Retinal pigment epithelial cell (primary cell): ENCODE data around the gene SERPINB1.

ENCODE experiments used
- DNase-seq: peaks from one replicate; pipeline ENCODE4 v3.0.0-alpha.2; 2010; ENCODE audit warnings: low read depth
- H3K4me3 ChIP-seq: 2 replicates; pipeline ENCODE4 v1.5.1; 2011; ENCODE audit warnings: mild to moderate bottlenecking, low read length, control low read depth, moderate library complexity
- TF ChIP-seq, protein P1 (sequence below): conservative IDR thresholded peaks from 2 replicates; pipeline ENCODE4 v1.5.1; 2011; ENCODE audit warnings: low read depth, low read length, control low read depth, inconsistent platforms

The SERPINB1 gene

GRCh38 chr6:2820415-2820814, 21.2 kb downstream of the SERPINB1 start:
- DNase-seq, result no peak
- TF ChIP-seq, protein P1, sequence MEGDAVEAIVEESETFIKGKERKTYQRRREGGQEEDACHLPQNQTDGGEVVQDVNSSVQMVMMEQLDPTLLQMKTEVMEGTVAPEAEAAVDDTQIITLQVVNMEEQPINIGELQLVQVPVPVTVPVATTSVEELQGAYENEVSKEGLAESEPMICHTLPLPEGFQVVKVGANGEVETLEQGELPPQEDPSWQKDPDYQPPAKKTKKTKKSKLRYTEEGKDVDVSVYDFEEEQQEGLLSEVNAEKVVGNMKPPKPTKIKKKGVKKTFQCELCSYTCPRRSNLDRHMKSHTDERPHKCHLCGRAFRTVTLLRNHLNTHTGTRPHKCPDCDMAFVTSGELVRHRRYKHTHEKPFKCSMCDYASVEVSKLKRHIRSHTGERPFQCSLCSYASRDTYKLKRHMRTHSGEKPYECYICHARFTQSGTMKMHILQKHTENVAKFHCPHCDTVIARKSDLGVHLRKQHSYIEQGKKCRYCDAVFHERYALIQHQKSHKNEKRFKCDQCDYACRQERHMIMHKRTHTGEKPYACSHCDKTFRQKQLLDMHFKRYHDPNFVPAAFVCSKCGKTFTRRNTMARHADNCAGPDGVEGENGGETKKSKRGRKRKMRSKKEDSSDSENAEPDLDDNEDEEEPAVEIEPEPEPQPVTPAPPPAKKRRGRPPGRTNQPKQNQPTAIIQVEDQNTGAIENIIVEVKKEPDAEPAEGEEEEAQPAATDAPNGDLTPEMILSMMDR, result no peak
- no peak overlapping the region for H3K4me3 ChIP-seq

DNA sequence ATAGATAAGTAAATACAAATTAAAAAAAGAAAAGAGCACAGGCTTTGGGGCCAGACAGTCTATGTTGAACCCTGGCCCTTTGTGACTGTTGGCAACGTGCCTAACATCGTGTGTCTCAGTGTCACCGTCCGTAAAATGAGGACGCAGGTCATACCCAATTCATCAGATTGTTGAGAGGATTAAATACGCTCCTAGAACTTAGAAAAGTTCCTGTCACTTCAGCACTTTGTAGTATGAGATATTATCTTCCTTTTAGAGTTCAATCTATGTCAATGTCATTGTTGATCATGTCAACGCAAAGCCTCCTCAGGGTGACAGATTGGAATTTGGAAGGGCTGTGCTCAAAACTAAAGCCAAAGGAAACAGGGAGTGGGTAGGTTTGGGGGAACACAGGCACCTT, 21.7 kb downstream of the SERPINB1 start:
- no peak overlapping the region for H3K4me3 ChIP-seq
- TF ChIP-seq, protein P1, result no peak
- no peak for DNase-seq

- no peak for DNase-seq
- H3K4me3 ChIP-seq, result no peak overlapping the region
- TF ChIP-seq, protein P1, result no peak
Observed at GRCh38 chr6:2819115-2819514, 22.5 kb downstream of the SERPINB1 start.

GRCh38 chr6:2818593-2818992, 23.1 kb downstream of the SERPINB1 start:
- TF ChIP-seq, protein P1, result no peak
- DNase-seq, result no peak
- no peak overlapping the region for H3K4me3 ChIP-seq

DNA sequence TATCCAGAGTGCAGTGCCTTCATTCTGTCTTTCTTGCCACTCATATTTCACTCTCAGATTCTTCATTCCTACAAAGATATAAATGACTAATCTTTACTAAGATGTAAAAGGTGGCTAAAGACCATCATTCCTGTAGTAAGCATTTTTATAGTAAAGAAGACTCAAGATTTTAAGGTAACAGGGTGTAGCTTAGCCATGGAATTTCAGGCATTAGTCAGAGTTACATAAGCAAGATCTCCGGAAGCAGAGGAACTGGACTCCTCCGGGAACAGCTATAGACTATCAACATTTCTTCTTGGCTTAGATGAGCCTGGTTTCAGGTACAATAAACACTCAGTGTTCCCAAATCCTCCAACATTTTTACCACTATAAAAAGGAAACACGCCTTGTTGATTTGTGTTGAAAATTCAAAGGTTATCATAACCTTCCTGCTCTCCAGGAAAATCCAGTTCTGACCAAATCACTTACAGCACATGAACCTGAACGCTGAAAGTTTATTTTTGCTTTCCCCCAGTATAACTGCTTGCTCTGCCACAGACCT, 23.7 kb downstream of the SERPINB1 start:
- no peak overlapping the region for H3K4me3 ChIP-seq
- DNase-seq, result no peak
- TF ChIP-seq, protein P1, result no peak

DNA sequence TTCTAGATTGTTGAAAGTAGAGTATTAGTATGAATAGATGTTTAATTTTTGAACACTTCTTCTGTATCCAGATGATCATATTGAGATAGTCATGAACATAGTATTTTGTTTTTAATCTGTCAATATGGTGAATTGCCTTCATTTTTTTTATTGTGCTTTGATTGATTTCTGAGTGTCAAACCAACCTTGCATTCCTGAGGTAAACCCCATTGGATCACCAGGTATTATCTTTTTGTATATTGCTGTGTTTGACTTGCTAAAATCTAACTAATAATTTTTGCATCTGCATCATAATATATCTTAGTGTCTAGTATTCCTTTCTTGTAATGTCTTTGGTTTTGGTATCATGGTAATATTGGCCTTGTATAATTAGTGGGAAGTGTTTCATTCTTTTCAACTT, 25.5 kb downstream of the SERPINB1 start:
- TF ChIP-seq, protein P1, result no peak
- no peak overlapping the region for H3K4me3 ChIP-seq
- DNase-seq, result no peak

- TF ChIP-seq, protein P1, result no peak
- no peak overlapping the region for H3K4me3 ChIP-seq
- DNase-seq, result no peak
Observed at GRCh38 chr6:2812695-2813094, 29.0 kb downstream of the SERPINB1 start.
